Eye (tissue), 1 donor: ENCODE results near the gene PLXND1.
"Not testable (repeated sequence)": the region's sequence is repeated elsewhere in the genome, so short reads cannot be mapped to it uniquely, and the experiment has no call there.

Experiments used
- DNase-seq: peaks from one replicate; pipeline ENCODE4 v3.0.0-alpha.2; 2015

The PLXND1 gene

DNA sequence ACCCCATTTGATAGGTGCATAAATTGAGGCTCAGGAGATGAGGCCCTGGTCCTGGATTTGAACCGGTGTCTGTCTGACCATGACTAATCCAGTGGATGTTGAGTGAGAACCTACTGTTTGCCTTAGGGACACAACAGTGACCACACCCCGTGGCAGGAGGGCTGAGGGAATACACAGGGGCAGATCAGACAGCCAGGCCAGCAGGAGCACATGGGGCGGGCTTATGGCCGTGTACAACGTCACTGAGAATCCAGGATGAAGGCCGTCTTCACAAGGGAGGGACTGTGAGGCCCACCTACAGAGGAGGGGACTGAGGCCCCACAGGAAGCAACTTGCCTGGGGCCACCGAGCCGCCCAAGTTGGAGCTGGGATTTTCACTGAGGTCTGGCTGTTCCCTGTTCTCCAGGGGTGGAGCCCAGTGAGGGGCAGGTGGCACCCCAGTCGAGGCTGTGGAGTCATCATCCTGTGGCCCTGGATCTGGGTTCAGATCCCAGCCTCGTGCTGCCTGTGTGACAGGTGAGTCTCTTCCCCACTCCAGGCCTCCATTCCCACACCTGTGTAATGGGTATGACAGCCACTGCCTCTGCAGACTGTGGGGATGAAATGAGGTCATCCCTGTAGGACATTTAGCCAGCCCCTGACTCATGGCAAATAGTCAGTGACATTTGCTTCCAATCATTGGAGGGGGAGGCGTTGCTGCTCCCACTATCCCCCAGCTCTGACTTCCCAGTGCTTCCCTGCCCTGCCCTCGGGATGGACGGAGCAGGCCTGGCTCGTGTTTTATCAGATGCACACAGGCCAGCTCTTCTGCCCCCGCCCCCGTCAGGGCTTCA lies 6.3 kb upstream of the PLXND1 start:
- no peak for DNase-seq

DNA sequence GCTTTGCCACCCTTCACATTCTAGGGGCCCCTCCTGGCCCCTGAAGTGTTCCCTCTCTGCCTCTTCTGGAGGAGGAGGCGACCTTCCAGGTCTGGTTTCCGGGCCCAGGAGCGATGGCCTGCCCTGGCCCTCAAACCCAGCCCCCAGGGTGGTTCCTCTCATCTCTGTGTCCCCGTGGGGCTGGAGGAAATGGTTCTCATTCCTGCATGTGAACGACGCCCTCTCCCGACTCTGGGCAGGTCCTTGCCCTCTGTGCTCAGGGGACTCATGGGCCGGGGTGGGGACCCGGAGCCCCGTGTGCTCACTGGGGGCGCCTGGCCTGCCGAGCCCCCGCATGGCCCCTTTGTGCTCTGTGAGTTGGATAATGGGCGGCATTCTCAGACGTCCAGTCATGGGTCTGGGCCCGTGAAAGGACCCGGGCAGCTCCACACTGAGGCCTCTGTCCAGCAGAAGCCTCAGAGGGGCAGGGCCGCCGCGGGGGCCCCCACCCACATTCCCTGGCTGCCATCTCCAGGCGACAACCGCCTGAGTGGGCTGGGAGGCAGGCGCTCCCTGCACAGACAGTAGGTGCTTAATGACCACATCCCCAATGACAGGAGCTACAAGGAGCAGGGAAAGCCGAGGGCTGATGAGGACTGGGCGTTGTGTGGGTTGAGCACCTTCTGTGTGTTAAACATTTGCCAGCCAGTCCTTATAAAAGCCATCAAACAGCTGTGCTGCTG lies 5.5 kb upstream of the PLXND1 start:
- DNase-seq, result no peak

GRCh38 chr3:129611446-129611800 lies 4.9 kb upstream of the PLXND1 start:
- DNase-seq, result no peak

- DNase-seq, result not testable (repeated sequence)
Measured at GRCh38 chr3:129610794-129611445, 4.4 kb upstream of the PLXND1 start.

DNA sequence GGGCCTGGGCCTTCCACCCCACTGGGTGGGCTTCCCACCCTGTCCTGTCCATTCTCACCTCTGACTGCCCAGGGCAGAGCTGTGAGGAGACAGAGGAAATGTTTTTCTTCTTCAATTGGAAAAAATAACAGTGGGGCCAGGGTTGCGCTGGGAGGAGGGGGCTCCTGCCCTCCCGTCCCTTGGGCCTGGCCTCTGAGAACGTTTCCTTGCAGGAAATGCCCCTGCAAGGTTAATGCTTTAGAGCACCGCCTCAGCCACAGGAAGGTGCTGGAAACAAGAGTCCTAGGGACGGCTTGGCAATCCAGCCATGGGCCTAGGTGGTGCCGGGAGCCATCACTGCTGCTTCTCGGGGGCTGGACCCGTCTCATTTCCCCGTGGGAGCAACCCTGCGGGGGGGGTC lies 3.8 kb upstream of the PLXND1 start:
- DNase-seq, result no peak

GRCh38 chr3:129609591-129610182 lies 3.2 kb upstream of the PLXND1 start:
- no peak for DNase-seq

GRCh38 chr3:129608936-129609590 lies 2.6 kb upstream of the PLXND1 start:
- no peak for DNase-seq

- DNase-seq, result no peak
Measured at GRCh38 chr3:129608087-129608935, 1.8 kb upstream of the PLXND1 start.

- no peak for DNase-seq
Measured at GRCh38 chr3:129607391-129608068, 1.1 kb upstream of the PLXND1 start.

GRCh38 chr3:129605922-129606635 lies 397 bp downstream of the PLXND1 start:
- peak; percentile 72 for DNase-seq

- peak; percentile 82 for DNase-seq
Measured at GRCh38 chr3:129605203-129605921, 1.1 kb downstream of the PLXND1 start.

GRCh38 chr3:129604767-129605166 lies 1.7 kb downstream of the PLXND1 start:
- no peak for DNase-seq

DNA sequence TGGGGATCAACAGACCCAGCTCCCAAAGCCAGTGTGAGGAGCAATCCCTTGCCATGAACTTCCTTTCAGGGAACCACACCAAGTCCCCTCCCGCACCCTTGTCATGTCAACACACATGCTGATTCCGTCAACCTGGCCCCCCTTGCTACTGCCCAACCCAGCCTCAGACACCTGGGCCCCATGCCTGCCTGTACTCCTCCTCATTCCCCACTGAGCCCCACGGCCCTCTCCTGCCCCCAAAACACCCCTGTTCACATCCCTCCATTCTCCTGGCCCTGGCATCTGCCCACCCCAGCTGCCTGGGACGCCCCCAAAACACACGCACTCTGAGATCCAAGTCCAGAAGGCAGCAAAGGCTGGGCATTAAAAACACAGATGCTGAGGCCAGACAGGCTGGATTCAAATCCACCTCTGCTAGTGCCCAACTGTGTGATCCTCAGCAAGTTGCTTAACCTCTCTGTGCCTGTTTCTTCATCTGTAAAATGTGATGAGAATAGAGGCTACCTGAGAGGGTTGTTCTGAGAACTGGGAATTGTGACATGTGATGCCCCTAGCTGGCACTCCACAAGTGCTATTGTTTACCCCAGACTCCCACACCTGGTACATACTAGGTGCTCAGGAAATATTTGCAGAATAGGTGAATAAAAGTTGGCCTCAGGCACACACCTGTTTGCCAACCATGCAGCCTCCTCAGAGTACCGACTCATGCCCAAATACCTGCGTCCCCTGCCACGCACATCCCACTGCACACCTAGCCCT lies 2.3 kb downstream of the PLXND1 start:
- DNase-seq, result no peak

GRCh38 chr3:129603561-129603942 lies 2.9 kb downstream of the PLXND1 start:
- DNase-seq, result no peak

- peak; percentile 46 for DNase-seq
Measured at GRCh38 chr3:129602730-129603560, 3.5 kb downstream of the PLXND1 start.

DNA sequence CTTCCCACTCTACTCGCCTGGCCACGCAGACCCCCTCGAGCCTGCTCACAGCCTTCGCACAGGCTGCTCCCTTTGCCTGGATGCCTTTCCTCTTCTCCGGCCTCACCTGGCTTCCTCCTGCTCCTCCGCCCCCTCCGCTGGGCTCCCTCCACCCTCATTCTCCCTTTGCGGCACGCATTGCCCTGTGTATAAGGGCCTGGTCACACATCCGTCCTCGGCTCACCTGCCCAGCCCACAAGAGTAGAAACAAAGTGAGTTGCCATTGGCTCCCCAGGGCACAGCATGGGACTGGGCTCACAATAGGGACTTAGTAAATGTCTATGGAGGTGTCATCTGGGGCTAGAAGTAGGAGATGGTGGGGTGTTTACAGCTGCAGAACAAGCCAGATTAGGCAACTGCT lies 4.2 kb downstream of the PLXND1 start:
- DNase-seq, result no peak

GRCh38 chr3:129601713-129602112 lies 4.8 kb downstream of the PLXND1 start:
- no peak for DNase-seq

GRCh38 chr3:129600348-129600747 lies 6.1 kb downstream of the PLXND1 start:
- DNase-seq, result no peak
